Adipose tissue (tissue), 3 donors: ENCODE data around the gene GRIPAP1. TPM values are rescaled to one million over a fixed set of nuclear protein-coding genes. Genes with fewer than 3 reads are reported as not detected.

ENCODE experiments used
- H3K27ac ChIP-seq: one replicate; pipeline ENCODE4 v1.5.1; 2013; ENCODE audit warnings: low read depth, low read length
- WGBS, 3 donors: extraction: QIAGEN DNeasy Blood & Tissue Kit; methylation state at CpG; one replicate each; pipeline ENCODE4 v1.1.7; 2013; 5-methylcytosine and 5-hydroxymethylcytosine counted together
- polyA plus RNA-seq, 3 donors: library from polyadenylated mRNA; stranded (reverse); fragments of 200-250 nt; gene quantifications; one replicate each; pipeline ENCODE4 v1.2.3, GENCODE V29; 2013
- donor health status: healthy with polysubstance abuse.
- donor health status: Bipolar disorder and iron deficiency.
- donor health status: healthy.

The GRIPAP1 gene, protein sequence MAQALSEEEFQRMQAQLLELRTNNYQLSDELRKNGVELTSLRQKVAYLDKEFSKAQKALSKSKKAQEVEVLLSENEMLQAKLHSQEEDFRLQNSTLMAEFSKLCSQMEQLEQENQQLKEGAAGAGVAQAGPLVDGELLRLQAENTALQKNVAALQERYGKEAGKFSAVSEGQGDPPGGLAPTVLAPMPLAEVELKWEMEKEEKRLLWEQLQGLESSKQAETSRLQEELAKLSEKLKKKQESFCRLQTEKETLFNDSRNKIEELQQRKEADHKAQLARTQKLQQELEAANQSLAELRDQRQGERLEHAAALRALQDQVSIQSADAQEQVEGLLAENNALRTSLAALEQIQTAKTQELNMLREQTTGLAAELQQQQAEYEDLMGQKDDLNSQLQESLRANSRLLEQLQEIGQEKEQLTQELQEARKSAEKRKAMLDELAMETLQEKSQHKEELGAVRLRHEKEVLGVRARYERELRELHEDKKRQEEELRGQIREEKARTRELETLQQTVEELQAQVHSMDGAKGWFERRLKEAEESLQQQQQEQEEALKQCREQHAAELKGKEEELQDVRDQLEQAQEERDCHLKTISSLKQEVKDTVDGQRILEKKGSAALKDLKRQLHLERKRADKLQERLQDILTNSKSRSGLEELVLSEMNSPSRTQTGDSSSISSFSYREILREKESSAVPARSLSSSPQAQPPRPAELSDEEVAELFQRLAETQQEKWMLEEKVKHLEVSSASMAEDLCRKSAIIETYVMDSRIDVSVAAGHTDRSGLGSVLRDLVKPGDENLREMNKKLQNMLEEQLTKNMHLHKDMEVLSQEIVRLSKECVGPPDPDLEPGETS
- polyA plus RNA-seq = 10 to 100 TPM; 13.8 to 25.9 (median 22.2) TPM

DNA sequence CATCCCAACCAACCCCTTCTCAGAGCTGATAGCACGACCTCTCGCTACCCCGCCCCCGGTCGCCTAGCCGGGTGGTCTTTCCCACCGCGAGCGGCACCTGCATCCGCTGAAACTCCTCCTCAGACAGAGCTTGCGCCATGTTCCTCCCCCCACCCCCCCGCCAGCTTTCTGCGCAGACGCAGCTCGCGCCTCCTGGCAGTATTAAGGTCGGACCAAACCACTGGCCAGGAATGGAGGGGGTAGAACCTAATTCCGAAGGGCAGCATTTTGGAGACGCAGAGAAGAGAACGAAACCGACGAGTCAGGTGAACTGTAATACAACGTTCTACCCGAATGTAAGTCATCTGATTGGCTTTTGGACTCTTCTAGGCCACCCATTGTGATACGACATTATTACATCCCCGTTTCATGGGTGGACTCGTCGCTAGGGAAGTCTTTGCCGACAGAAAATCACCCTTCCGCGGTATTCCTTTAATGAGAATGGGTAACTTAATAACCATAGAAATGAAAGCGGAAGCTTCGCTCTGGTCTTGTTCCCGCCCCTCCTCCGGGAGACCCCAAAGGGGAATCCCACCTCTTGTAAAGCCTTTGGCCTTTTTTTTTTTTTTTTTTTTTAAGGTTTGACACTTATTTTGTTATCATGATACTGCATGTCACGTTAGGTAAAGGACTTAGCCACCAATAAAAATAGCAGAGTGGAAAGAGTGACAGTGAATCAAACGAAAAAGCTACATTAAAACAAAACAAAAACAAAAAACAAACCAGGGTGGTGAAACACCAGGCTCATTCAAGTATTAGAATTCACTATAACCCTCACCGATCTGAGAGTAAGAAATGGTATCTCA is at the start of gene GRIPAP1:
Gene GRIPAP1, minus strand, starts transcription at position 174 of the 845 bp plus-strand sequence. Its CDS starts 35 bp downstream, at position 139.
- H3K27ac ChIP-seq = no peak within 1 kb of the TSS
- 1 to 22% (median 2%) methylated on average over 38 of the region's 38 CpGs for WGBS, 3 donors

DNA sequence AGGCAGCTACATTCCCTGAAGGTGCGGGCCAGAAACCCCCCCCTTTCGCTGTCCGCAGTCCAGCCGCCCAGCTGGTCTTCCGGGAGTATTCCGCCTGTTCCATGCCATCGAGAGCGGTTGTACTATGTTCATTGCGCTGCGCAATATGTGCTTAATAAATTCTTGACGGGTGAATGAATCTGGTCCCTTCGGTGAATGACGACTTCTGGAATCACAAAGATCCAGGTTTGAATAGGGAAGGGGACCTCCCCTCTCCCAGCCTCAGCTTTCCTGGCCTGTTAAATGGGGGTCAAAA is 41.9 kb upstream of the GRIPAP1 start:
- no peak overlapping the region for H3K27ac ChIP-seq
- WGBS, 3 donors = 15 to 43% (median 16%) methylated on average over 13 of the region's 13 CpGs

DNA sequence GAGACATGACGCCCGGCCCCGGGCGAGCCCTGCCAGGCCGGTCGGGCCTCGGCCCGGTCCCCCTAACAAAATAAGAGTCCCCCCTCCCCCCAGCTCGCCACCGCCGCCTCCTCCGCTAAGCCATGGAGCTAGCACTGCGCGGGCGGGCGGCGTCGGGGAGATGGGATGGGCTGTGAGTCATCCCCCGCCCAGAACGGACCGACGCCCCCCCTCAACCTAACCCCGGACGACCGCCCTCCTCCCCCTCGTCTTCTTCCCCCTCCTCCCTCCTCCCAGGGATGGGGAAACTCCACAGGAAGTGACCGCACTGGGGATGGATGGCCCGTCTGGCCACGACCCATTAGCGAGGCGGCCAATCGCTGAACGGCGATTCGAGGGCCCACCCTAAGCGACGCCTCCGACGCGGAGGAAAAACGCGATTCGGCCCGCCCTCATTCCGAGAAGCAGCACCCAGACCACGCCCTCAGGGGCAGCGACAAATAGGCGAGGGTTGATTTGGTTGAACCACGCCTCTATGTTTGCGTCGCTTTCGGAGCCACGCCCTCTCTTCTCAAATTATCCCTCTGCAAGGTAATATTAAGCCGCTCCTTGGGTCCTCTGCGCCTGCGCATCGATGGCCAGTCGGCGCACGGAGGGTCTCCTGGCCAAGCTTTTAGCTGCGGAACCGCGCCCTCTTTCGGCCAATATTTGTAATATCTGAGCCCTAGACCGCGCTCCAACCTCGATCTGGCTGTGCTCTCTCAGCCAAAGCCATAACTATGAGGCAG is 41.3 kb upstream of the GRIPAP1 start, which contains the start of gene TFE3:
Gene TFE3, minus strand, starts transcription at position 138 of the 767 bp plus-strand sequence. Its CDS starts 131 bp downstream, at position 7.
- 0 to 31% (median 0%) methylated on average over 28 to 66 of the region's 67 CpGs for WGBS, 3 donors
- H3K27ac ChIP-seq = peak within 1 kb of the TSS; percentile 92

- H3K27ac ChIP-seq = peak overlapping the region; percentile 92
- 0 to 44% (median 1%) methylated on average over 19 to 29 of the region's 29 CpGs for WGBS, 3 donors
These were observed 40.6 kb upstream of the GRIPAP1 start for GRCh38 chrX:49042581-49043219.

DNA sequence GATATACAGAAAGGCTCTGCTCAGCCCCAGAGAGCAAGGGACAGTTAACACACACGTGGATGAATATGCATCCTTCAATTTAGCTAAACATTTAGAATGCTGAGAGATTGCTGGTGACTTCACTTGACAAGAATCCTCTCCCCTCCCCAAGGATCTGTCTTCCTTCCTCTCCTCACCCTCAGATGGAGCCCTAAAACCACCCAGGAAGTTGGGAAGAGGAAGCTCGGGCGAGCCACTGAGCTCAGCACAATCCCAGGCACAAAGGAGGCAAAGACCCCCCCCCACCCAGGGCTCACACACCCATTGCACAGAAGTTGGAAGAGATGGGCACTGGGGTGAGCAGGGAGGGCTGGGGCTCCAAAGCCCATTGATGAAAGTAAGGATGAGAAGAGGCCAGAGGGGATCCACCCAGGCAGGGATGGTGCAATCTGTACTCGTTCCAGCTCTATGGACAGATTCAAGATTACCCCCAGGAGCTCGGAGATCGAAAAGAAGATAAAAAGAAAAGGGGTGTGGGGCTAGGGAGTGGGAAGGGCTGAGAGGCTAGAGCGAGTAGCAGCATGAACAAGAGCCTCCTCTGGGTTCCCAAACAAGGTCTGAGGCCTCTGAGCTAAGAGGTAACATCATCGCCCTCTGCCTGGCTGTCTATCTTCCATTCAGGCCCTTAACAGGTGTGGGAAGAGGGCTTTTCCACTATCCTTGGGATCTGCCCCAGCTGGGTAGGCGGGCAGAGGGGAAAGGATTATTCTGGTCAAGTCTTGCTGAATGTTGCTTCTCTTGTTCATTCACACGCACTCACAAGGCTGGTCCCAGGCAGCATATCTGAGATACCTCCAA is 39.9 kb upstream of the GRIPAP1 start:
- 3 to 22% (median 11%) methylated on average over 8 to 10 of the region's 10 CpGs for WGBS, 3 donors
- peak overlapping the region; percentile 92 for H3K27ac ChIP-seq

GRCh38 chrX:49040376-49040955 is 38.4 kb upstream of the GRIPAP1 start:
- 23 to 39% (median 39%) methylated on average over 6 to 7 of the region's 7 CpGs for WGBS, 3 donors

GRCh38 chrX:49039598-49040375 is 37.7 kb upstream of the GRIPAP1 start:
- 3 to 24% (median 18%) methylated on average over 8 to 9 of the region's 9 CpGs for WGBS, 3 donors
- H3K27ac ChIP-seq = no peak overlapping the region

More at GRCh38 chrX:49040376-49040955, 38.4 kb upstream of the GRIPAP1 start:
- H3K27ac ChIP-seq = no peak overlapping the region

DNA sequence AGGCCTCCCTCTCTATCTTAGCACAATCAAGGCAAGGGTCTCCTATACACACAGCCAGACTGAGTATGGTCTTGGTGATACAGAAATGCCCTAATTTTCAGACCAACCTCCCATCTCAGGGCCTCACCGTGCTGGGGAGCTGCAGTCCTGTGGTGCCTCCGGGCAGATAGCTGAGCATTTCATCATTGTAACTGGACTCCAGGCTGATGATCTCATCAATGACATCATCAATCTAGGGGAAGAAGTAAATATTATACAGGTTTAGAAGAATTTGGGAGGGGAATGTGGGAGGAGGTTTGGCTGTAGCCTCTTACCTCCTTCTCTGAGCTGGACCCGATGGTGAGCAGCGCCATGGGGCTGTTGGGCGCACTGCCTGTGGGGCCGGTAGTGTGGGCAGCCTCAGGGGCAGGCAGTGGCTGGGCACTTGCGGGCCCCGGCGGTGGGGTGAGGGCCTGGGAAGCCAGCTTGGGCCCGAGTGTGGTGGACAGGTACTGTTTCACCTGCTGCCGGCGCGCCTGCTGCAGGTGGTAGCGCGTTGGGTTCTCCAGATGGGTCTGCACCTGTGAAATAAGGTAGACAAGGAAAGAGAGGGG is 35.9 kb upstream of the GRIPAP1 start:
- 87 to 91% (median 90%) methylated on average over 10 to 15 of the region's 15 CpGs for WGBS, 3 donors
- H3K27ac ChIP-seq = no peak overlapping the region

GRCh38 chrX:49030283-49030682 is 28.2 kb upstream of the GRIPAP1 start:
- no peak overlapping the region for H3K27ac ChIP-seq
- 58 to 81% (median 75%) methylated on average over 3 to 6 of the region's 6 CpGs for WGBS, 3 donors

- WGBS, 3 donors = 86 to 100% (median 91%) methylated on average over 1 to 6 of the region's 6 CpGs
- no peak overlapping the region for H3K27ac ChIP-seq
These were observed 27.8 kb upstream of the GRIPAP1 start for GRCh38 chrX:49029876-49030275.

GRCh38 chrX:49019599-49020249 is 17.7 kb upstream of the GRIPAP1 start:
- WGBS, 3 donors = 70 to 78% (median 72%) methylated on average over 7 of the region's 7 CpGs
- H3K27ac ChIP-seq = no peak overlapping the region

DNA sequence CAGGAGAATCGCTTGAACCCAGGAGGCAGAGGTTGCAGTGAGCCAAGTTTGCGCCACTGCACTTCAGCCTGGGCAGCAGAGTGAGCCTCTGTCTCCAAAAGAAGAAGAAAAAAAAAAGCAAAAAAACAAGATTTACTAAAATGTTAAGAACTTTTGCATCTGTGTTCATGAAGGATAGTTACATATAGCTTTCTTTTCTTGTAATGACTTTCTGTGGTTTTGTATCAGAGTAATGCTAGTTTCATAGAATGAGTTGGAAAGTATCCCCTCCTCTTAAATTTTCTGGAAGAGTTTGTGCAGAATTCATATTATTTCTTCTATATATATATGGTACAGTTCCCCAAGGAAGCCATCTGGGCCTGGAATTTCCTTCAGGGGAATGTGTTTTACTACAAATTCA is 17.0 kb upstream of the GRIPAP1 start:
- 77 to 94% (median 88%) methylated on average over 2 of the region's 2 CpGs for WGBS, 3 donors
- H3K27ac ChIP-seq = no peak overlapping the region

- H3K27ac ChIP-seq = no peak overlapping the region
- WGBS, 3 donors = 71 to 85% (median 74%) methylated on average over 5 of the region's 5 CpGs
These were observed 1.6 kb upstream of the GRIPAP1 start for GRCh38 chrX:49003696-49004095.

GRCh38 chrX:49001521-49002090 is 458 bp downstream of the GRIPAP1 start:
- 1 to 34% (median 1%) methylated on average over 14 to 17 of the region's 17 CpGs for WGBS, 3 donors
- H3K27ac ChIP-seq = no peak overlapping the region
